Measurements from ENCODE around the gene MRPL44. TPM values are rescaled to one million over a fixed set of nuclear protein-coding genes. Genes with fewer than 3 reads are reported as not detected.

Gene MRPL44
- total RNA-seq, 4 donors from 2014 or later = 25.8 to 40.6 (median 33.7) TPM

- no peak overlapping the region for H3K4me3 ChIP-seq
- no peak for DNase-seq
- peak overlapping the region; percentile 66 to 80 (median 75) for H3K27ac ChIP-seq
- H3K36me3 ChIP-seq = no peaks in the 10 kb centered on the region
- TF ChIP-seq CTCF (IDR thresholded peaks at IDR 0.05 in 4 of 5, conservative IDR thresholded peaks at IDR 0.05 in 1 of 5) (no peak), POLR2A (IDR thresholded peaks at IDR 0.05) (no peak)
- no peaks in the 10 kb centered on the region for H3K27me3 ChIP-seq
- ATAC-seq = no peak
- H3K9me3 ChIP-seq = no peaks in the 10 kb centered on the region
- in situ Hi-C loops (cut with MboI; ENCODE audit: low sequenced_read_pairs in 4 of 4) (no loop called here), intact Hi-C loops (cut with DNase I; ENCODE audit: low total_unique reads) (loop anchor here (2.0 kb wide), 1 partner anchor 15 kb away; the partner anchor contains the start of gene WDFY1)
- peaks cover 40 to 47% of the 10 kb centered on the region in 2 donors for H3K4me1 ChIP-seq
These were observed 27.6 kb upstream of the MRPL44 start for GRCh38 chr2:223929571-223930102.

GRCh38 chr2:223930103-223930976 lies 26.9 kb upstream of the MRPL44 start:
- H3K4me1 ChIP-seq = peaks cover 47 to 54% of the 10 kb centered on the region in 2 donors
- peak overlapping the region; percentile 66 to 80 (median 75) for H3K27ac ChIP-seq
- DNase-seq (peak; percentile 67 to 91), ATAC-seq (peak; percentile 86 to 95)
- TF ChIP-seq CTCF (IDR thresholded peaks at IDR 0.05 in 4 of 5, conservative IDR thresholded peaks at IDR 0.05 in 1 of 5) (no peak), POLR2A (IDR thresholded peaks at IDR 0.05) (peak; percentile 42 to 46)
- H3K36me3 ChIP-seq = no peaks in the 10 kb centered on the region
- H3K4me3 ChIP-seq = no peak overlapping the region
- H3K27me3 ChIP-seq = no peaks in the 10 kb centered on the region
- in situ Hi-C loops (cut with MboI; ENCODE audit: low sequenced_read_pairs in 4 of 4) = no loop called here
- intact Hi-C loops (cut with DNase I; ENCODE audit: low total_unique reads) = loop anchor here (2.0 kb wide), 1 partner anchor 14 kb away; the partner anchor contains the start of gene WDFY1
- H3K9me3 ChIP-seq = no peaks in the 10 kb centered on the region

GRCh38 chr2:223932816-223933800 lies 24.2 kb upstream of the MRPL44 start:
- H3K27ac ChIP-seq = peak overlapping the region; percentile 71 to 80 (median 75)
- ATAC-seq (no peak), DNase-seq (no peak)
- intact Hi-C loops (cut with DNase I; ENCODE audit: low total_unique reads) = no loop called here
- in situ Hi-C loops (cut with MboI; ENCODE audit: low sequenced_read_pairs in 4 of 4) = no loop called here
- no peak overlapping the region for H3K4me3 ChIP-seq
- no peaks in the 10 kb centered on the region for H3K9me3 ChIP-seq
- TF ChIP-seq CTCF (IDR thresholded peaks at IDR 0.05 in 4 of 5, conservative IDR thresholded peaks at IDR 0.05 in 1 of 5) (no peak), POLR2A (IDR thresholded peaks at IDR 0.05) (no peak)
- H3K36me3 ChIP-seq = no peaks in the 10 kb centered on the region
- H3K27me3 ChIP-seq = no peaks in the 10 kb centered on the region
- H3K4me1 ChIP-seq = peaks cover 75 to 78% of the 10 kb centered on the region in 2 donors

- no peaks in the 10 kb centered on the region for H3K36me3 ChIP-seq
- intact Hi-C loops (cut with DNase I; ENCODE audit: low total_unique reads) (no loop called here), in situ Hi-C loops (cut with MboI; ENCODE audit: low sequenced_read_pairs in 4 of 4) (no loop called here)
- ATAC-seq (no peak), DNase-seq (no peak)
- peaks cover 76 to 84% of the 10 kb centered on the region in 2 donors for H3K4me1 ChIP-seq
- peak overlapping the region; percentile 71 to 80 (median 75) for H3K27ac ChIP-seq
- no peaks in the 10 kb centered on the region for H3K9me3 ChIP-seq
- H3K4me3 ChIP-seq = peak overlapping the region in 1 of 4 donors; percentile 9
- no peaks in the 10 kb centered on the region for H3K27me3 ChIP-seq
- TF ChIP-seq POLR2A (IDR thresholded peaks at IDR 0.05) = no peak
- TF ChIP-seq CTCF (IDR thresholded peaks at IDR 0.05 in 4 of 5, conservative IDR thresholded peaks at IDR 0.05 in 1 of 5) = no peak
These were observed 22.4 kb upstream of the MRPL44 start for GRCh38 chr2:223934870-223935269.
